HS-27A (cell line): Measurements from ENCODE around the gene PROM1.

ENCODE experiments used
- DNase-seq: peaks from one replicate; pipeline ENCODE4 v3.0.0-alpha.2; 2012; ENCODE audit warnings: low read depth, missing footprints

The PROM1 gene

DNA sequence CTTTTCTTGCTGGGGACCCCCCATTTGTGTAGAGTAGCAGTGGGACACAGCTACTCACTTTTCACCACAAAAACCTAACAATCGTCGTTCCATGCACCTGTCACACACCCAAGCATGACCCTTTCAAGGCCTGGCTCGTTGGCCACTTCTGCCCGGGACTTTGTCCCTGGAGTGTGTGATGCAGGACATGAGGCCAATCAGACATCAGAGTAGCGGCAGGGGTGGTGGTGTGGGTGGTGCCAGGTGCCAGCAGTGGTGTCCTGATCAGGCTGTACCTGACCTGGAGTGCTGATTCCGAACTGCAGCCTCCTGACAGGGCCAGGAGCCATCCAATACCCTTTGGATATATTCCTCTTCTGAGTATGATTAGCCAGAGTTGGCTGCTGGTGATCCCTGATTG is 23.1 kb upstream of the PROM1 start:
- DNase-seq: no peak

DNA sequence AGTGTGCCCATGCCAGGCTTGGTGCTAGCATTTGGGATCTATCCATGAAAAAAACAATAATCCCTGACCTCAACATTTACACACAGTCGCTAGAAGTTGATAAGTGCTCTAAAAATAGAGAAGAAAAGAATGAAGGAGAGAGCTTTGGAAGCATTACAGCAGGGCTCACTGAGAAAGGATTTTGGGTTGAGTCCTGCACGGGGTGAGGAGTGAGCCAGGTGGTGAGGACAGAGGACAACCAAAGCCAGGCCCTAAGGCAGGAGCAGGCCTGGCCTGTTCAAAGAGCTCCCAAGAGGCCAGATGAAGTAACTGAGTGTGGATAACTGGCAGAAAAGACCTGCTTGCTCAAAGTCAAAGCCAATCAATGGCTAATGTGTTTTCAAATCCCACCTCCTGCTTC is 20.7 kb upstream of the PROM1 start:
- DNase-seq: no peak

DNA sequence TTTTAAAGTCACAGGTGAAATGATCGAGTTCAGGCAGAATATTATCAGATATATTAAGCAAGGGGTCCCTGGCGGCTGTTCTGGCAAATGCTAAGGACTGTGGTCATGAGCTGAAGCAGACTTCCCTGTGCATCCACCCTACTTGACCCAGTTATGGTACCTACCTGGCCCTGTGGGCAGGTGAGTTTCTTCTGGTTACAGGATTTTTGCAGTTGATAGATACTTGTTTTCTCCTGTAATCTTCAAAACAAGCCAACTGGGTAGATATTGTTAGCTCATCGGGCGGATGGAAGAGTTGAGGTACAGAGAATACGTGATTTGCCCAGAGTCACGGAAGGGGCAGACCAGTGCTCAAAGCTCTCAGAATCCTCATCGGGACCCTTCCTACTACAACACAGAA is 18.5 kb upstream of the PROM1 start:
- no peak for DNase-seq

DNA sequence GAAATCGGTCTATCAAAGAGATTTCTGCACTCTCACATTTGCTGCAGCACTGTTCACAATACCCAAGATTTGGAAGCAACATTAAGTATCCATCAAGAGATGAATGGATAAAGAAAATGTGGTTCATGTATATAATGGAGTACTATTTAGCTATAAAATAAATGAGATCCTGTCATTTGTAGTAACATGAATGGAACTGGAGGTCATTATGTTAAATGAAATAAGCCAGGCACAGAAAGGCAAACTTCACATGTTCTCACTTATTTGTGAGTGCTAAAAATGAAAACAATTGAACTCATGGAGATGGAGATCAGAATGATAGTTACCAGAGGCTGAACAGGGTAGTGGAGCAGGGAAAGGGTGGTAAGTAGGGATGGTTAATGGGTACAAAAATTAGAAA is 17.0 kb upstream of the PROM1 start:
- no peak for DNase-seq

DNA sequence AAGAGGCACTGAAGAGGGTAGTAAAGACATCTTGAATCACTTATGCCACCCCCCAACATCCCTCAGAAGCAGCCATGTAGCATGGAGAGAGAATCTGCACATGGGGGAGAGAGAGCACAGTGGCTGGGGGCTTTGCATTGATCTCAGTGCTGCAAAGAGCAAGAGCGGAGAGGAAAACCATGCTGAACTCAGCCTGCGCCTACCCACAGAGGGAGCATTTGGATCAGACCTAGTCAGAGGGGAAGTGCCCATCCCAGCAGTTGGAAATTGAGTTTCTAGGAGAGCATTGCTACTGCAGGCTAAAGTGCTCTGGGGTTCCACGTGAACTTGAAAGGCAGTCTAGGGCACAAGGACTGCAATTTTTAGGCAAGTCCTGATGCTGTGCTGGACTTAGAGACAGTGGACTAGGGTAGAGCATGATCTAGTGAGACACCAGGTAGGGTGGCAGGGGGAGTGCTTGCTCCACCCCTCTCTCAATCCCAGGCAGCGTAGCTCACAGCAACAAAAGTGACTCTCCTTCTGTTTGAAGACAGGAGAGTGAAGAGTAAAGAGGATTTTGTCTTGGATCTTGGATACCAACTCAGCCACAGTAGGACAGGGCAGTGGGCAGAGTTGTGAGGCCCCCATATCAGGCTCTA is 9.0 kb upstream of the PROM1 start:
- no peak for DNase-seq

DNA sequence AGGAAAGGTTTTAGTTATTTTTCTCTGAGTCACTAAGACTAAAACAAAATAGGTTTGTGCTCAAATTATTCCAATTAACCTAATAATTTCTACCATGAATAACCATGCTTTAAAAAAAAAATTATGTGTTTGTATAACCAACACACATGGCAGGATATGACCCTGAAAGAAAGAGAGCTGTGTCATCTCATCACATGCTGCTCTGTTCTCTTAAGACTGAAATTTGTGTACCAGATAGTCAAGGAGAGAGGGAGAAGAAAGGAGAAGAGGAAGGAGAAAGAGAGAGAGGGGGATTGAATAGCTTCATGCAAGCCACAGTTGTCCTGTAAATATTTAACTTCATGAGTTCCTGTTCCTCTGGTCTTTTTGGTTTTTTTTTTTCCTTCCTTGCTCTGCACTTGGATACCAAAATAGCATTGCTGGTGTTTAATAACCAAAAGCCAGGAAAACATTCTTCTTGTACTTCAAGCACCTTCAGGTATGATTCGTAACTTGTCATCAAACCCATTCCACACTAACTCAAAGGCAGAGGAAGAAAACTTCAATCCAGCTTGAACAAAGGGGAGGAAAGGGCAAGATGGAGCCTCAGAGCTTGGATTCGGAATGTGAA is 6.4 kb upstream of the PROM1 start:
- DNase-seq: no peak

DNA sequence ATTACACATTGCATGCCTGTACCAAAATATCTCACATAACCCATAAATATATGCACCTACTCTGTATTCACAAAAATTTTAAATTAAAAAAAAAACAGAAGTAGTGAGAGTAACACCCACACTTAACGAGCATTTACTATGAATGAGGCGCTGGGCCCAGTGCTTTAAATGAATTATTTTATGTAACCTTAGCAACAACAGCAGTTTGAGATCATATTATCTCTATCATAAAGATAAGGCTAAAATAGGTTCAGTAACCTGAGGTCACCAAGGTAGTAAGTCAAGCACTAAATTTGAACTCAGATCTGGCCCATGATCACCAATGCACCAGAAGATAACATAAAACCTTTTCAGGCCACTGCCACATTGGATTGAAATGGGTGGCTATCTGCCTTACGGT is 5.3 kb upstream of the PROM1 start:
- no peak for DNase-seq

DNA sequence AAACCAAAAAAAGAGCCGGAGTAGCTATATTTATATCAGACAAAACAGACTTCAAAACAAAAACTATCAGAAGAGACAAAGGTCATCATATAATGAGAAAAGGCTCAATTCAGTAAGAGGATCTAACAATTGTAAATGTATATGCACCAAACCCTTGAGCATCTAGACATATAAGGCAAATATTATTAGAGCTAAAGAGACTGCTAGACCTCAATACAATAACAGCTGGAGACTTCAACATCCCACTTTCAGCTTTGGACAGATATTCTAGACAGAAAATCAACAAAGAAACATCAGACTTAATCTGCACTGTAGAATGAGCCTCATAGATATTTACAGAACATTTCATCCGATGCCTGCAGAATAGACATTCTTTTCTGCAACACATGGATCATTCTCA is 4.8 kb upstream of the PROM1 start:
- DNase-seq: no peak

DNA sequence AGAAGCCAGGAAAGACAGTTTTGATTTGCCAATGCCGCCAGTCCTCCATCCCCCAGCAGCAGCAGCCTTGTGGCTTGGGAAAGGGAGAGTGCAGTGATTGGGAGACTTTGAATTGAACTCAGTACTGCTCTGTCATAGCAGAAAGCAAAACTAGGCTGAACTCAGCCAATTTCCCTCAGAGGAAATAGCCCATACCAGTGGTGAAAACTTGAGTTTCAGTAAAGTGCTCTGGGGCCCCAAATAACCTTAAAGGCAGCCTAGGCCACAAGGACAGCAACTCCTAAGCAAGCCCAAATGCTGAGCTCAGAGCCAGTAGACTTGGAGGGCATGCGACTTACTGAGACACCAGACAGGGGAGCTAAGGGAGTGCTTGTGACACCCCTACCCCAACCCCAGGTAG is 2.0 kb upstream of the PROM1 start:
- no peak for DNase-seq

DNA sequence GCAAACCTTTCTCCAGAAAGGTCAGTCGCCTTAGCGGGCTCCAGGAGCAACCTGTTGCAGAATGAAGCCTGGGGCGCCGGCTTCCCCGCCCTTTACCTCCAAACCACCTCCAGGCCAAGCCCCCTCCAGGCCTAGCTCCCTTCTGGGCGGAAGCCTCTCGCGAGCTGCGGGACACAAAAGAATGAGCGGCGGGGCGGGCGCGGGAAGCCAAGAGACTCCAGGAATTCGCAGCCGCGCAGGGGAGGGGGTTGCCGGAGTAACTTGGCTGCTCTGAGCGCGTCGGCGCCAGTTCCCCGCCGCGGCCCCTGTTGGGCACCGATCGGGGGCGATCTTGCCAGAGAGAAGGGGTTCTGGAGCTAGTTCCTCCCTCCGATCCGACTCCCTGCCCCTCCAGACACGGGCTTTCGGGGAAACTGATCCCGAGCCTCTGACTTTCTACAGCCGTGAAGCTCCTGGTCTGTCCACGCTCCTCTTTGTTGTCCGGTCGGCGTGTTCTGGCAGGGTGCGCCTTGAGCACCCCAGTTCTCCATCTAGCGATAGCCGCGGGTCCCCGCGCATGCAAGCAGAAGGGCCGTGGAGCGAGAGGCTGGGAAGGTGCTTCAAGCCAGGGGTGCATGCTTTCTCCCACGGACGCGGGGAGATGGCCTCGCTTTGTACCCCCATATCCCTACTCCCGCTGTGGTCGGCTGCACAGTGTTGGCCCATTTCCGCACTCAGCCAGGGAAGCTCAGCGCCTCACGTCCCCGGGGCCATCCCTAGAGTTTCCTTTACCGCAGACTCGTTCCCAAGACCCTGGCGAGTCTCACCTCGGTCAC is 1.2 kb downstream of the PROM1 start:
- DNase-seq: no peak

DNA sequence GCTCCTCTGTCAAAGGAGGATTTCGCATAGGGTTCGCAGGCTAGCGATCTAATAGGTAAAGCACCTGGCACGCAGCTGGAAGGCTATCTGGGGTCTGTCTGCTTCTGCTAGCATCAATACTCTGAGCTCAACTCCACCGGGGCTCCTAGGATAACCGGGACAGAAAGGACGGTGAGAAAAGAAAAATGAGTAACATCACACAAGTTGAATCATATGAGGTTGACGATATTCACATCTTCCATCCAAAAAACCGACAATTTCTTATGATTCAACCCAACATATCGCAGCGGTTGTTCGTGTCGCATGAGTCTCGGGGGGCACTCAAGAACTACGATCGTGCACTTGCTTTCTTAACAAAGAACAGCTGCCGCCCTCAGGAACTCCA is 1.8 kb downstream of the PROM1 start:
- no peak for DNase-seq

DNA sequence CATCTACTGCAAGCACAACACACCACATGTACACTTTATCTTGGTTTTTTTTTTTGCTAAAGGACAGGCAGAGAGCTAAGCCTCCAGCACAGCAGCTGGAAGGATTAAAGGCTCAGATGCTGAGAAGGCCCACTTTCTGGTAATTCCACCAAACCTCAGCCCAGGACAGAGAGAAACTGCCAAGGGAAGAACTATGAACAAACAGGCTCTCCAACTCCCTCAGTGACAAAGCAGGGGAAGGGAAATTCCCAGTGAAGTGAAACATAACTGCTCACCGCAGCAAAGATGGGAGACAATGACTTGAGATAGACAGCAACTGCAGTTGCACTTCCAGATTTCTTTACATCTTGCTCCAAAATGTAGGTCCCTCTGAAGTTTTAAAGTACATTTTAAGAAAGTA is 4.8 kb downstream of the PROM1 start:
- DNase-seq: no peak

DNA sequence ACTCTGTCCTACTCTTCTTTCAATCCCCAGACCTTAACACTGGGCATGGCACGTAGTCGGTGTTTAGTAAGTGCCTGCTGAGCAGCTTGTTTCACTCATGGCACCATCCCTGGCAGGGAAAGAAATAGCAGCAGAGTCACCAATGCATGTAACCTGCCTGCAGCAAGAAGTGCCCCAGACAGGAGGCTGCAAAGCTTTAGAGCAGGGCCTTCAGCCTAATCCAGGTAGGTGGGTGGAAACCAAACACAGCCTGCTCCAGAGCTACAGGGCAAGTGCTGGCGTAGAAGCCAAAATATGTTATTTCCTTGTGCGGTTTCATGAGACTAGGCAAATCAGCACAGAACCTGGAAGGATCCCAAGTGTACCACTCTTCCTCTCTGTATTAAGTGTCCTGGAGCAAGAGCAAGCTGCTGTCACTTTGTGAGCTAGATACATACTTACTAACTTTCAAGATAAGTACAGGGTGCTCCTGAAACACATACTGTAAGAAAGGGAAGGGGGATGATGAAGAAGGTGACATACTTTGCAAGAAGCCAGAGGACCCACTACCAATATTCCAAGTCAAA is 5.5 kb downstream of the PROM1 start:
- no peak for DNase-seq

DNA sequence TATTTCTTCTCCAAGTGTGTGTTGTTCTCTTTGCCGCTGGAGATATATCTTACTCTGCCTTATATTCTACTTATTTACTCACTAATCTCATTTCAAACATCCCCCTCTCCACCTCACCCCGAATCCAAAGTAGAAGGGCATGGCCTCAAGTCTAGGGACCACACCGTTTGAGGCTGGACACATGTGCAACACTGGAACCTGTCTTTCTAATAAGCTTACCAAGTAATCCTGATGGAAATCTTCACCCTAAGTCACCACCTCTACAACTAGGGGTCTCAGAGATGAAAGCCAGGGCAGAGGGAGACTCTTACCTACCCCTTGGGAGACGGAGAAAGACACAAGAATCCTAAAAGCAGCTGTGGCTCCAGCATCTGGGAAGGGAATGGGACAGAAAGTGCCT is 6.0 kb downstream of the PROM1 start:
- DNase-seq: no peak

DNA sequence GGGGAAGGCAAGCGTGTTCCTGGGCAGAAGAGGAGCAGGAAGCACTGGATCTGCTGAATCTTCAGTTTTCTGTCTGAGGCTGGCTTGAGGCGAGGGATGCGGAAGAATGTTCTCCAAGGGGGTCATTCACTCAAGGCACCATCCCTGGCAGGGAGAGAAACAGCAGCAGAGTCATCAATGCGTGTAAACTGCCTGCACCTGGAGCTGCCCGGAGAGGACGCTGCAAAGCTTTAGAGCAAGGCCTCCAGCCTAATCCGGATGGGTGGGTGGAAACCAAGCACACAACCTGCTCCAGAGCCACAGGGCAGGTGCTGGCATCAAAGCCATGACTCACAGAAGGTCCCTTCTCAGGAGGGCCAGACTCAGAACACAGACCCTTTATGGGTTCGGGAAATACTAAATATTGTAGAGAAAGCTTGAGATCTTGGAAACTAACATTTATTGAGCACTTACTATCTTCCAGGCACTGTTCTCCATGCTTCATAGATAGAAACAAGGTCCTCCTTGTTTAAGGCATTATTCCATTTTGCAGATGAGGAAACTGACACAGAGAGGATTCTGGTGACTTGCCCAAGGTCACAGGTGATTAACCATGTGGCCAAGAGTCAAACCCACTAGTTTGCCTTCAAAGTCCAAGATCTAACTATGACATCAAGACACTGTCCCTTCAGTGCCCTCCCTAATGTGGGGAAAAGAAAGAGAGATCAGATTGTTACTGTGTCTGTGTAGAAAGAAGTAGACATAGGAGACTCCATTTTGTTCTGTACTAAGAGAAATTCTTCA is 7.7 kb downstream of the PROM1 start:
- DNase-seq: no peak

DNA sequence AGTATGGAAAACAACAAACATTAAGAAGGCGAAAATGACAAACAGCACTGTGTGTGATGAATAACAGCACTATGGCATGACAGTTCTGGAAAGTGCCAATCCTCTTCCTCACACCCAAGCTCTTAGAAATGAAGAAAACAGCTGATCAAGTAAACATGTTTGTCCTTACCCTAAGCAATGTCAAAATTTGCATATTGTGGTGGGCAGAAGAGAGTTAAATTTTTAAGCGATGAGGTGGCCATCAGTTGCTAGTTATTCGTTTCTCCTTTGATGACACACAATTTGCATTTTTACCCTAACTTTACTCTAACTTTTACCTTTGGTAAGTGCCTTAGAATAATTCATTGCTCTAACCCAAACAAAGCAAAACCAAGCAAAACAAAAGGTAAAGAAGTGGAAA is 8.8 kb downstream of the PROM1 start:
- DNase-seq: no peak

DNA sequence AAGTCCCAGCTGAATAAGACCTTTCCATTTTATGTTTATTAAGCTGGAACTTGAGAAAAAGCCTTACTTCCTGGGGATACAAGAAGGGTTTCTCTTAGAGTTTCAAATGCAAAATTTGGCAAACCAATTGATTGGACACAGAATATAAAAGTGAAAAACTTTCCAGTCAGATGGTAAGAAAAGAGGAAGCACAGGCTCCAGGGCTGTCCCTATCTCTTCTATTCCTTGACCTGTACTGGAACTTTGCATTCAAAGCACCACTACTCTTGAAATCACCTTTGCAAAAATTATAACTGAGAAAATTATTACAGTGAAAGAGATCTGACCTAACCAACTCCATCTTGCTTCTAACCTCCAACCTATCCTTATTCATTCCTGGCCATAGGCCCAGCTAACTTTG is 11.7 kb downstream of the PROM1 start:
- DNase-seq: no peak

DNA sequence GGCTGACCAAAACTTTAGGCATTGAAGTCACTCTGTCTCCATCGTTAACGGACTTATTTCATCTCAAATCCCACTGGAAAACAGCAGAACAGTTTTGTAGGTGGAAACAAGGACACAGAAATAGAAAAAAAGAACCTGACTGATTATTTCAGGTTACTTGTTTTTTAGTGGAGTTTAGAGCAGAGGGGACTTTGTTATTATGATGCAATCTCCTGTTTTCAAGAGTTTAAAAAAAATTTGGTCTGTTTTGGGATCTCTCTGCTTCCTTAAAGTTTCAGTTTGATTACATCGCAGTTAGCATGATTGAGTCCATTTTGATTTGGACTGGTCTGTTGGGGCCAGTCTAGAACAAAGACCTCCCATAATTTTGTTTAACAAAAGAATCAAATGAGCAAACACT is 13.6 kb downstream of the PROM1 start:
- DNase-seq: no peak

DNA sequence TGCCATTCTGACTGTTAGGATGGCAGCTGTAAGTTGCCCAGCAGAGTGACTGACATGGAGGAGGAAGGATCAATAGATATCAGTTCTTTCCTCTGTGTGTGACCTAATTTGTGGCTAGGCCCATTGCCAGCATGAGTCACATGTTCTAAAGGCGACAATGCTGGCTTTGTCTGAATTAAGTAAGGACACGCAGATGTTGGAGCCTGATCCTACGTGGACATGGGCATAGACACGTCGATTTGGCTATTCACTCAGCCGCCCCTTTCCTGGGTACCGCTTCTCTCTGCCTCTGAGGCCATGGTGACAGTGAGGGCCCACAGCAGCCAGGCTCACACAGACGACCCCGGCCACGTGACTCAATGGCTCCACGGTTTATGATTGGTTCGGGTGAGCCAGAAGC is 16.3 kb downstream of the PROM1 start:
- DNase-seq: no peak

DNA sequence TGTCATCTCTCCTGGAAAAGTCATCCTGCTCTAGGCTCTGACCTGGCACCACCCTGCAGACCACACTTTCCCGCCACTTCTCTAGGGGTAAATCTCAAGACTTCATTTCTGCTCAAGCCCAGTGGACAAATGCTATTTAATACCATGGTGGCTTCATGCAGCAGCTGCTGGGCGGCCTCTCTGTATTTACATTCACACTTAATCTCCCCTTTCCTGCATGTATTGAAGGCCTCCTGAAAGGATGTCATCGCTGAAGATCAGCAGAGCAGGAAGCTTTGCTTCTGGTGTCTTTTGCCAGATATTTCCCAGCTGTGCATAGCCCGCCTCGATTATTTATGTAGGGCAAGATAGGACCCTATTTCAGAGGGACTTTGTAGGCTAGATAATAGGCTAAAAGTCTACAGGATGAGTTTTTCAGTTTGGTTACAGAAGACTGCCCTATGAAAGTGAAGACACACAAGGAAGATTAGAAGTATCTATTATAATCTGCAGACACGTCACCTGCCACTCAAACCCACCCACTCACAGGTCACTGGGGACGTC is 17.2 kb downstream of the PROM1 start:
- no peak for DNase-seq

DNA sequence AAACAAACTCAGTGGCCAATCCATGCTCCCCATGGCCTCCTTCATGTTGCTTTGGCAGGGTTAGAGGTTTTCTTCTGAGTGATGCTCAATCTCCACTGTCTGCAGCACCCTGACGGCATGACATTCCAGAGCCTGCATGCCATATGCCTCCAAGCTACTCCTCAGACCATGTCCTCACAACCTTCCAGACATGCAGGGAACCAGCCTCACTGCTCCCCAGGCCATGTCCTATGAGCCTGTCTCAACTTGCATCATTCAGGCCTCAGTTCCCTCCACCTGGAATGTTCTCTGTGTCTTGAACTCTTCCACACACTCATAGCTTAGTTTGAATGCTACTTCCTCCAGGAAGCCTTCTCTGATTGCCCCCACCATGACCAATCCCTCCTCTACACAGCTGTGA is 18.8 kb downstream of the PROM1 start:
- no peak for DNase-seq

DNA sequence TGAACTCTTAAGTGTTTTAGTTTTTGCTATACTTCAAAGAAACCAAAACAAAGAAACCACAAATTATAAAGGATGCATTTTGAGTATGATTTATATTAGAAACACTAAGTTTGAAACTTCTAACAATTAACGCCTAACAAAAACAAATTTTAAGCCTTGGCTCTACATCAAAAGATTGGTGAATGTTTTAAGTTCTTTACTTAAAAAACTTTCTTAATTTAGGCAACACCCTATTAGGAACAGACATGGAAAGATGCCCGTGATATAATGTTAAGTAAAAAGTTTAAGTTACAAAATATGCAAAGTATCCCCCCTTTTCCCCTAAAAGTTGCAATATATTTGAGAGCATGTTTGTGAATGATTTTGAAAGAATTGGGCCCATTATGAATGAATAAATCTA is 21.2 kb downstream of the PROM1 start:
- no peak for DNase-seq
